ENCODE measurements around the gene TBC1D23.

DNA sequence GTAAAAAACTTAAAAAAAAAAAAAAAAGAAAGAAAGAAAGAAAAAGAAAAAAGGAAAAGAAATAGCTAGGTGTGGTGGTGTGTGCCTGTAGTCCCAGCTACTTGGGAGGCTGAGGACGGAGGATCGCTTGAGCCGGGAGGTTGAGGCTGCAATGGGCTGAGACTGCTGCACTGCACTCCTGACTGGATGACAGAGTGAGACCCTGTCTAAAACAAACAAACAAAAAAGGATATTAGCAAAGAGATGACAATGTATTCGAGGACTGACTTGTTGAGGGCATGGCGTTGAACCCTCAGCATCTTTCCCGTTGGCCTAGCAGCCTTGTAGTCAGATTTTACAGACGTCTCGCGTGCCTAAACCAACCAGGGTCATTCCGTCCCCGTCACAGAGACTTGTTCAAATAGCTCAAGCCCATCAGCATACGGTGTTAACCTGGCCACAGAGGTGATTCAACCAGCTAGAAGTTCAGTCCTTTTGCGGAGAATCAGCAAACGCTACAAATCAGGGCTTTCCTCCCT, 73.2 kb downstream of the TBC1D23 start:
- TF ChIP-seq, protein P1, sequence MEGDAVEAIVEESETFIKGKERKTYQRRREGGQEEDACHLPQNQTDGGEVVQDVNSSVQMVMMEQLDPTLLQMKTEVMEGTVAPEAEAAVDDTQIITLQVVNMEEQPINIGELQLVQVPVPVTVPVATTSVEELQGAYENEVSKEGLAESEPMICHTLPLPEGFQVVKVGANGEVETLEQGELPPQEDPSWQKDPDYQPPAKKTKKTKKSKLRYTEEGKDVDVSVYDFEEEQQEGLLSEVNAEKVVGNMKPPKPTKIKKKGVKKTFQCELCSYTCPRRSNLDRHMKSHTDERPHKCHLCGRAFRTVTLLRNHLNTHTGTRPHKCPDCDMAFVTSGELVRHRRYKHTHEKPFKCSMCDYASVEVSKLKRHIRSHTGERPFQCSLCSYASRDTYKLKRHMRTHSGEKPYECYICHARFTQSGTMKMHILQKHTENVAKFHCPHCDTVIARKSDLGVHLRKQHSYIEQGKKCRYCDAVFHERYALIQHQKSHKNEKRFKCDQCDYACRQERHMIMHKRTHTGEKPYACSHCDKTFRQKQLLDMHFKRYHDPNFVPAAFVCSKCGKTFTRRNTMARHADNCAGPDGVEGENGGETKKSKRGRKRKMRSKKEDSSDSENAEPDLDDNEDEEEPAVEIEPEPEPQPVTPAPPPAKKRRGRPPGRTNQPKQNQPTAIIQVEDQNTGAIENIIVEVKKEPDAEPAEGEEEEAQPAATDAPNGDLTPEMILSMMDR (IDR thresholded peaks at IDR 0.05): no peak
- no peak for TF ChIP-seq POLR2A (IDR thresholded peaks at IDR 0.05)

Data from uterus (tissue), 2 donors.